Aorta (tissue), 5 donors: ENCODE measurements around the gene MSRB3. TPM values are rescaled to one million over a fixed set of nuclear protein-coding genes. Genes with fewer than 3 reads are reported as not detected.
"Not testable (repeated sequence)": the region's sequence is repeated elsewhere in the genome, so short reads cannot be mapped to it uniquely, and the experiment has no call there.

Experiments used
- ATAC-seq: fragments of 200-7000 bp; cut with Tn5 transposase; one replicate; pipeline ENCODE4 v1.9.1; 2022; ENCODE audit warnings: moderate library complexity; ENCODE audit not compliant: low FRiP score
- DNase-seq, 2 donors: peaks; one replicate each; pipeline ENCODE4 v3.0.0-alpha.2; 2020
- H3K27ac ChIP-seq, 2 donors: one replicate each; pipeline ENCODE4 v1.5.1; 2013; ENCODE audit warnings: low read length in 2 of 2, mild to moderate bottlenecking in 2 of 2, moderate library complexity in 2 of 2, control low read depth in 1 of 2, inconsistent platforms in 1 of 2, low read depth in 1 of 2
- H3K27me3 ChIP-seq, 2 donors: one replicate each; pipeline ENCODE4 v1.6.1; 2013; ENCODE audit warnings: control low read depth in 1 of 2, low read length in 1 of 2, mild to moderate bottlenecking in 1 of 2, moderate library complexity in 1 of 2; ENCODE audit not compliant: insufficient read depth in 2 of 2, control insufficient read depth in 1 of 2
- H3K36me3 ChIP-seq, 2 donors: one replicate each; pipeline ENCODE4 v1.6.1; 2013; ENCODE audit warnings: control low read depth in 1 of 2, low read length in 1 of 2, mild to moderate bottlenecking in 1 of 2; ENCODE audit not compliant: insufficient read depth in 2 of 2, control insufficient read depth in 1 of 2
- H3K4me1 ChIP-seq, 2 donors: one replicate each; pipeline ENCODE4 v1.6.1; 2013; ENCODE audit warnings: low read length in 2 of 2, control low read depth in 1 of 2, mild to moderate bottlenecking in 1 of 2, moderate library complexity in 1 of 2; ENCODE audit not compliant: insufficient read depth in 2 of 2, control insufficient read depth in 1 of 2
- H3K4me3 ChIP-seq, 2 donors: one replicate each; pipeline ENCODE4 v1.5.1; 2013; ENCODE audit warnings: low read length in 2 of 2, control low read depth in 1 of 2, mild to moderate bottlenecking in 1 of 2
- H3K9me3 ChIP-seq: one replicate; pipeline ENCODE4 v1.6.1; 2013; ENCODE audit warnings: mild to moderate bottlenecking, low read length; ENCODE audit not compliant: control insufficient read depth
- WGBS, 2 donors: extraction: QIAGEN DNeasy Blood & Tissue Kit; methylation state at CpG; one replicate each; pipeline ENCODE4 v1.1.7; 2013; 5-methylcytosine and 5-hydroxymethylcytosine counted together
- intact Hi-C, 2 donors: fragments of 100-400 bp; cut with DNase I; formaldehyde crosslinking; loops; one replicate each; pipeline versions ENCODE4 v1.14.2 to v1.15.0; 2022
- polyA plus RNA-seq, 2 donors: library from polyadenylated mRNA; stranded (reverse); fragments of 200-250 nt; gene quantifications; one replicate each; pipeline ENCODE4 v1.2.3, GENCODE V29; 2013
- total RNA-seq, 2 donors: library from RNA; stranded (reverse); fragmentation: NEBNext Ultra II Directional; extraction: Animal tissue kit (Norgen Biotek cat#: 25700); gene quantifications; one replicate each; pipeline ENCODE4 v1.2.1, GENCODE V29; 2021
- donor health status: healthy with polysubstance abuse.
- donor health status: Bipolar disorder and iron deficiency.
- donor health status: DM: no; HTN: no; CAD: no.
- donor health status: DM: no; HTN: no; CAD: no.
- donor health status: DM: yes; HTN: yes; CAD: no.

Gene MSRB3
- total and polyA plus RNA-seq, 4 donors: 119 to 298 (median 225) TPM

- ATAC-seq (no peak), DNase-seq (peak in 1 of 2 donors; percentile 47)
- peaks cover 0 to 3% of the 10 kb centered on the region in 2 donors for H3K4me1 ChIP-seq
- intact Hi-C loops: no loop called here
- H3K4me3 ChIP-seq: peak overlapping the region; percentile 60 to 90
- no peaks in the 10 kb centered on the region for H3K36me3 ChIP-seq
- peak overlapping the region; percentile 85 to 99 for H3K27ac ChIP-seq
- H3K9me3 ChIP-seq: no peaks in the 10 kb centered on the region
- no peaks in the 10 kb centered on the region for H3K27me3 ChIP-seq
- WGBS, 2 donors: 1 to 2% methylated on average over 19 to 23 of the region's 23 CpGs
Measured at GRCh38 chr12:65279369-65280112, 1.1 kb downstream of the MSRB3 start.

- intact Hi-C loops: no loop called here
- H3K36me3 ChIP-seq: no peaks in the 10 kb centered on the region
- ATAC-seq: no peak
- H3K27me3 ChIP-seq: no peaks in the 10 kb centered on the region
- DNase-seq: no peak
- H3K9me3 ChIP-seq: no peaks in the 10 kb centered on the region
- no peak overlapping the region for H3K27ac ChIP-seq
- WGBS, 2 donors: 0 to 3% methylated on average over 3 of the region's 3 CpGs
- no peak overlapping the region for H3K4me3 ChIP-seq
- H3K4me1 ChIP-seq: peaks cover 0 to 3% of the 10 kb centered on the region in 2 donors
Measured at GRCh38 chr12:65280306-65280705, 1.8 kb downstream of the MSRB3 start.

- Histone ChIP-seq H3K4me3 (no peak overlapping the region), H3K9me3 (no peaks in the 10 kb centered on the region), H3K36me3 (no peaks in the 10 kb centered on the region), H3K4me1 (peaks cover 3% of the 10 kb centered on the region in 2 donors), H3K27ac (no peak overlapping the region), H3K27me3 (no peaks in the 10 kb centered on the region)
- ATAC-seq: no peak
- 36 to 37% methylated on average over 1 of the region's 1 CpG for WGBS, 2 donors
- DNase-seq: no peak
- intact Hi-C loops: no loop called here
Measured at GRCh38 chr12:65282840-65283239, 4.4 kb downstream of the MSRB3 start.

- H3K9me3 ChIP-seq, DNase-seq, intact Hi-C loops, H3K27ac ChIP-seq, H3K4me3 ChIP-seq, ATAC-seq, H3K27me3 ChIP-seq, H3K4me1 ChIP-seq, H3K36me3 ChIP-seq: not testable (repeated sequence)
- WGBS, 2 donors: 74 to 81% methylated on average over 7 of the region's 7 CpGs
Measured at GRCh38 chr12:65285532-65285931, 7.0 kb downstream of the MSRB3 start.

GRCh38 chr12:65287426-65287825 lies 8.9 kb downstream of the MSRB3 start:
- Histone ChIP-seq H3K27ac (no peak overlapping the region), H3K4me1 (peaks cover 3 to 9% of the 10 kb centered on the region in 2 donors), H3K4me3 (no peak overlapping the region), H3K27me3 (no peaks in the 10 kb centered on the region), H3K9me3 (no peaks in the 10 kb centered on the region), H3K36me3 (no peaks in the 10 kb centered on the region)
- WGBS, 2 donors: 86 to 87% methylated on average over 2 of the region's 2 CpGs
- no peak for ATAC-seq
- DNase-seq: no peak
- intact Hi-C loops: no loop called here

- WGBS, 2 donors: 95 to 97% methylated on average over 2 of the region's 2 CpGs
- peaks cover 5 to 17% of the 10 kb centered on the region in 2 donors for H3K4me1 ChIP-seq
Measured at GRCh38 chr12:65292241-65292640, 13.8 kb downstream of the MSRB3 start.

GRCh38 chr12:65293735-65294134 lies 15.3 kb downstream of the MSRB3 start:
- WGBS, 2 donors: 81 to 90% methylated on average over 1 of the region's 1 CpG
- Histone ChIP-seq H3K4me3 (no peak overlapping the region), H3K4me1 (peaks cover 2 to 17% of the 10 kb centered on the region in 2 donors), H3K9me3 (no peaks in the 10 kb centered on the region), H3K36me3 (no peaks in the 10 kb centered on the region), H3K27ac (no peak overlapping the region), H3K27me3 (no peaks in the 10 kb centered on the region)
- ATAC-seq: no peak
- no peak for DNase-seq
- intact Hi-C loops: no loop called here

More at GRCh38 chr12:65292241-65292640, 13.8 kb downstream of the MSRB3 start:
- Histone ChIP-seq H3K27ac (no peak overlapping the region), H3K4me3 (no peak overlapping the region), H3K9me3 (no peaks in the 10 kb centered on the region), H3K27me3 (no peaks in the 10 kb centered on the region), H3K36me3 (no peaks in the 10 kb centered on the region)
- DNase-seq (no peak), ATAC-seq (no peak)
- intact Hi-C loops: no loop called here

GRCh38 chr12:65294641-65295262 lies 16.3 kb downstream of the MSRB3 start:
- H3K27ac ChIP-seq: no peak overlapping the region
- no peaks in the 10 kb centered on the region for H3K9me3 ChIP-seq
- 85% methylated on average over 4 of the region's 4 CpGs for WGBS, 2 donors
- no peaks in the 10 kb centered on the region for H3K36me3 ChIP-seq
- no peak overlapping the region for H3K4me3 ChIP-seq
- ATAC-seq: no peak
- H3K4me1 ChIP-seq: peaks cover 2 to 21% of the 10 kb centered on the region in 2 donors
- no peak for DNase-seq
- H3K27me3 ChIP-seq: no peaks in the 10 kb centered on the region
- intact Hi-C loops: no loop called here
